IMR-90 (cell line): ENCODE measurements around the gene CYP4V2. TPM values are rescaled to one million over a fixed set of nuclear protein-coding genes. Genes with fewer than 3 reads are reported as not detected.

Experiments used
- ATAC-seq: fragments of 200-7000 bp; cut with Tn5 transposase; 2 replicates; pipeline ENCODE4 v1.9.1; 2020; ENCODE audit warnings: low read depth, mild to moderate bottlenecking, moderate library complexity
- BruUV-seq: library from RNA; stranded (reverse); fragments of 400-500 nt; replicated peaks from 2 replicates; lab custom pipeline; 2021; lab: Mats Ljungman, UMichigan
- CTCF ChIA-PET: fragments of 300-600 bp; formaldehyde crosslinking; extraction: SDS; loops from one replicate; lab custom pipeline; 2021; ENCODE audit warnings: antibody characterized with exemption; lab: Yijun Ruan, JAX
- POLR2A ChIA-PET: fragments of 300-600 bp; sonication (Branson Sonifier 250); formaldehyde crosslinking; loops from one replicate; lab custom pipeline; 2022; ENCODE audit warnings: antibody characterized with exemption; ENCODE audit not compliant: unreplicated experiment; lab: Charles Lee
- DNase-seq: peaks from one replicate; pipeline ENCODE4 v3.0.0; 2013
- H2AFZ ChIP-seq: replicated peaks from 2 replicates; pipeline ENCODE3; 2013; ENCODE audit warnings: low read length, mild to moderate bottlenecking; ENCODE audit not compliant: poor library complexity
- H2AK5ac ChIP-seq: 2 replicates; pipeline ENCODE4 v1.6.1; 2013; ENCODE audit warnings: low read depth, low read length, inconsistent platforms
- H2AK9ac ChIP-seq: replicated peaks from 2 replicates; pipeline ENCODE3; 2013; ENCODE audit warnings: mild to moderate bottlenecking, low read depth, low read length, moderate library complexity; ENCODE audit not compliant: poor library complexity
- H2BK120ac ChIP-seq: 2 replicates; pipeline ENCODE4 v1.6.1; 2013; ENCODE audit warnings: low read depth, low read length, inconsistent platforms
- H2BK15ac ChIP-seq: 3 replicates; pipeline ENCODE4 v1.6.1; 2013; ENCODE audit warnings: low read depth, low read length, inconsistent platforms
- H2BK20ac ChIP-seq: 2 replicates; pipeline ENCODE4 v1.6.1; 2013; ENCODE audit warnings: low read depth, mild to moderate bottlenecking, inconsistent platforms, low read length, moderate library complexity
- H2BK5ac ChIP-seq: 2 replicates; pipeline ENCODE4 v1.6.1; 2013; ENCODE audit warnings: mild to moderate bottlenecking, low read depth, low read length, inconsistent platforms; ENCODE audit not compliant: poor library complexity, severe bottlenecking
- H3K14ac ChIP-seq: replicated peaks from 2 replicates; pipeline ENCODE4 v1.6.1; 2013; ENCODE audit warnings: low read depth, low read length, inconsistent platforms
- H3K18ac ChIP-seq: 2 replicates; pipeline ENCODE4 v1.6.1; 2013; ENCODE audit warnings: low read depth, low read length, control low read depth
- H3K23ac ChIP-seq: 2 replicates; pipeline ENCODE4 v1.6.1; 2013; ENCODE audit warnings: low read depth, low read length, inconsistent platforms
- H3K27ac ChIP-seq: 2 replicates; pipeline ENCODE4 v1.5.1; 2013; ENCODE audit warnings: mild to moderate bottlenecking, control low read depth, low read length; ENCODE audit not compliant: insufficient read depth
- H3K27me3 ChIP-seq: 2 replicates; pipeline ENCODE4 v1.6.1; 2013; ENCODE audit warnings: low read length; ENCODE audit not compliant: control insufficient read depth, insufficient read depth
- H3K36me3 ChIP-seq: 2 replicates; pipeline ENCODE4 v1.6.1; 2013; ENCODE audit warnings: low read length, mixed read lengths; ENCODE audit not compliant: control insufficient read depth, insufficient read depth
- H3K4ac ChIP-seq: 2 replicates; pipeline ENCODE4 v1.6.1; 2013; ENCODE audit warnings: low read depth, low read length, inconsistent platforms
- H3K4me1 ChIP-seq: 2 replicates; pipeline ENCODE4 v1.6.1; 2013; ENCODE audit warnings: low read length, mixed read lengths; ENCODE audit not compliant: control insufficient read depth, insufficient read depth
- H3K4me2 ChIP-seq: 2 replicates; pipeline ENCODE4 v1.6.1; 2013; ENCODE audit warnings: low read depth, mild to moderate bottlenecking, control low read depth, low read length, moderate library complexity
- H3K4me3 ChIP-seq: 2 replicates; pipeline ENCODE4 v1.5.1; 2013; ENCODE audit warnings: low read depth, mild to moderate bottlenecking, control low read depth, low read length, moderate library complexity; ENCODE audit not compliant: insufficient read depth
- H3K56ac ChIP-seq: 2 replicates; pipeline ENCODE4 v1.6.1; 2013; ENCODE audit warnings: low read length, inconsistent platforms; ENCODE audit not compliant: insufficient read depth; ENCODE audit errors: extremely low read depth
- H3K79me1 ChIP-seq, 2 experiments: 2 replicates each; pipeline ENCODE4 v1.6.1; 2013; ENCODE audit warnings: low read length in 2 of 2, inconsistent platforms in 1 of 2, low read depth in 1 of 2
- H3K9ac ChIP-seq: 2 replicates; pipeline ENCODE4 v1.6.1; 2013; ENCODE audit warnings: low read depth, low read length, control low read depth
- H3K9me1 ChIP-seq: 2 replicates; pipeline ENCODE4 v1.6.1; 2013; ENCODE audit warnings: low read length, inconsistent platforms; ENCODE audit not compliant: insufficient read depth
- H3K9me3 ChIP-seq: 2 replicates; pipeline ENCODE4 v1.6.1; 2013; ENCODE audit warnings: low read length; ENCODE audit not compliant: control insufficient read depth, insufficient read depth
- H4K20me1 ChIP-seq: 2 replicates; pipeline ENCODE4 v1.6.1; 2013; ENCODE audit warnings: low read length, inconsistent platforms; ENCODE audit not compliant: insufficient read depth
- H4K5ac ChIP-seq: 2 replicates; pipeline ENCODE4 v1.6.1; 2013; ENCODE audit warnings: mild to moderate bottlenecking, low read depth, low read length, control low read depth
- H4K8ac ChIP-seq, 2 experiments: 2 replicates each; pipeline ENCODE4 v1.6.1; 2013; ENCODE audit warnings: low read depth in 2 of 2, low read length in 2 of 2, control low read depth in 1 of 2, inconsistent platforms in 1 of 2
- H4K91ac ChIP-seq: 2 replicates; pipeline ENCODE4 v1.6.1; 2013; ENCODE audit warnings: low read depth, low read length, inconsistent platforms; ENCODE audit not compliant: insufficient read depth
- BHLHE40 ChIP-seq: fragments of 150-350 bp; IDR thresholded peaks from 2 replicates; pipeline ENCODE4 v1.6.1; 2016; ENCODE audit warnings: mild to moderate bottlenecking, low read depth, low read length
- CEBPB ChIP-seq: IDR thresholded peaks from 2 replicates; pipeline ENCODE4 v1.6.1; 2012; ENCODE audit warnings: low read depth, low read length, improper control_type of control experiment
- CHD1 ChIP-seq: IDR thresholded peaks from 2 replicates; pipeline ENCODE4 v1.6.1; 2012; ENCODE audit warnings: low read depth, low read length, improper control_type of control experiment
- CTCF ChIP-seq: conservative IDR thresholded peaks from 2 replicates; pipeline ENCODE4 v1.5.1; 2012; ENCODE audit warnings: mild to moderate bottlenecking, low read depth, low read length, improper control_type of control experiment
- ELK1 ChIP-seq: fragments of 150-350 bp; IDR thresholded peaks from 2 replicates; pipeline ENCODE4 v1.6.1; 2016; ENCODE audit warnings: low read depth, mild to moderate bottlenecking, low read length, moderate library complexity, borderline replicate concordance
- FOS ChIP-seq: fragments of 150-350 bp; IDR thresholded peaks from 2 replicates; pipeline ENCODE4 v1.6.1; 2016; ENCODE audit warnings: low read depth, low read length
- MAFK ChIP-seq: IDR thresholded peaks from 2 replicates; pipeline ENCODE4 v1.6.1; 2012; ENCODE audit warnings: low read depth, low read length, improper control_type of control experiment
- MAZ ChIP-seq: IDR thresholded peaks from 2 replicates; pipeline ENCODE4 v1.6.1; 2012; ENCODE audit warnings: low read depth, mild to moderate bottlenecking, low read length, improper control_type of control experiment, moderate library complexity, borderline replicate concordance
- MXI1 ChIP-seq: IDR thresholded peaks from 2 replicates; pipeline ENCODE4 v1.6.1; 2012; ENCODE audit warnings: low read depth, mild to moderate bottlenecking, low read length, moderate library complexity, borderline replicate concordance
- NFE2L2 ChIP-seq: fragments of 150-350 bp; IDR thresholded peaks from 2 replicates; pipeline ENCODE4 v1.6.1; 2016; ENCODE audit warnings: low read depth, mild to moderate bottlenecking, low read length
- POLR2A ChIP-seq: IDR thresholded peaks from 2 replicates; pipeline ENCODE4 v1.6.1; 2012; ENCODE audit warnings: mild to moderate bottlenecking, low read depth, low read length
- RAD21 ChIP-seq: IDR thresholded peaks from 2 replicates; pipeline ENCODE4 v1.6.1; 2012; ENCODE audit warnings: low read length, improper control_type of control experiment
- RCOR1 ChIP-seq: IDR thresholded peaks from 2 replicates; pipeline ENCODE4 v1.6.1; 2012; ENCODE audit warnings: mild to moderate bottlenecking, low read length, improper control_type of control experiment; ENCODE audit not compliant: insufficient replicate concordance
- RFX5 ChIP-seq: IDR thresholded peaks from 2 replicates; pipeline ENCODE4 v1.8.0; 2012; ENCODE audit warnings: low read depth, mild to moderate bottlenecking, low read length, moderate library complexity
- SMC3 ChIP-seq: fragments of 150-350 bp; IDR thresholded peaks from 2 replicates; pipeline ENCODE4 v1.6.1; 2016; ENCODE audit warnings: low read depth, mild to moderate bottlenecking, antibody characterized with exemption, low read length, moderate library complexity
- dilution Hi-C: fragments of 300-500 bp; cut with HindIII; formaldehyde crosslinking; loops from one replicate; pipeline ENCODE4 v1.14.3; 2018; ENCODE audit warnings: low sequenced_read_pairs; ENCODE audit not compliant: unreplicated experiment
- in situ Hi-C: fragments of 300-500 bp; cut with MboI; formaldehyde crosslinking; loops from 3 replicates; pipeline ENCODE4 v1.14.3; 2019; ENCODE audit warnings: low sequenced_read_pairs, inconsistent platforms, mixed read lengths
- intact Hi-C: fragments of 100-400 bp; cut with micrococcal nuclease; formaldehyde crosslinking; loops from 2 replicates; pipeline ENCODE4 v1.10.0; 2022
- polyA plus RNA-seq, 3 experiments: library from polyadenylated mRNA; depleted of rRNA; stranded (reverse); fragments of >200 nt; gene quantifications; 2 replicates each; pipeline ENCODE4 v1.2.3, GENCODE V29; 2012; ENCODE audit warnings: low replicate concordance in 1 of 3
- total RNA-seq: library from RNA; depleted of rRNA; stranded (reverse); fragments of >200 nt; gene quantifications from 2 replicates; pipeline ENCODE4 v1.2.3, GENCODE V29; 2012
- TF ChIP-seq, protein P1 (sequence below): fragments of 150-350 bp; IDR thresholded peaks from 2 replicates; pipeline ENCODE4 v1.6.1; 2017; ENCODE audit warnings: mild to moderate bottlenecking, antibody characterized with exemption, low read length, low read depth

Gene CYP4V2
- total and polyA plus RNA-seq, 2 of the 4 experiments (the other 2 are of a cell fraction) = 3.9 to 4.1 TPM

DNA sequence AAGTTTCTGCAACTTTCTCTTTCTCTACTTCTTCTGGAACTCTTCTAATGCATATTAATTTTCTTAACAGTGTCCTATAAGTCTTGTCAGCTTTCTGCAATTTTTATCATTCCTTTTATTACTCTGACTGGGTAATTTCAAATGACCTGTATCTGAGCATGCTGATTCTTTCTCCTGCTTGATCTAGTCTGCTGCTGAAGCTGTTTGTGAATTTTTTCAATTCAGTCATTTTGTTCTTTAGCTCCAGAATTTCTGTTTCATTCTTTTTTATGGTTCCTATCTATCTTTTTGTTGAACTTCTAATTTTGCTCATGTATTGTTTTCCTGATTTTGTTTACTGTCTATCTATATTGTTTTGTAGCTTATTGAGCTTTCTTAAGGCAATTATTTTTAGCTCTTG, 34.5 kb downstream of the CYP4V2 start:
- TF ChIP-seq ELK1 (no peak), CHD1 (no peak), POLR2A (no peak), RCOR1 (no peak), CEBPB (no peak), RFX5 (no peak), BHLHE40 (no peak), RAD21 (no peak), CTCF (no peak), SMC3 (no peak), NFE2L2 (no peak), MAFK (no peak), MXI1 (no peak), MAZ (no peak), FOS (no peak)
- TF ChIP-seq, protein P1, sequence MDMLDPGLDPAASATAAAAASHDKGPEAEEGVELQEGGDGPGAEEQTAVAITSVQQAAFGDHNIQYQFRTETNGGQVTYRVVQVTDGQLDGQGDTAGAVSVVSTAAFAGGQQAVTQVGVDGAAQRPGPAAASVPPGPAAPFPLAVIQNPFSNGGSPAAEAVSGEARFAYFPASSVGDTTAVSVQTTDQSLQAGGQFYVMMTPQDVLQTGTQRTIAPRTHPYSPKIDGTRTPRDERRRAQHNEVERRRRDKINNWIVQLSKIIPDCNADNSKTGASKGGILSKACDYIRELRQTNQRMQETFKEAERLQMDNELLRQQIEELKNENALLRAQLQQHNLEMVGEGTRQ = no peak
- intact Hi-C loops (no loop called here), in situ Hi-C loops (no loop called here), dilution Hi-C loops (no loop called here)
- H2BK20ac ChIP-seq = no peak overlapping the region
- no peaks in the 10 kb centered on the region for H3K36me3 ChIP-seq
- no peak overlapping the region for H3K4me3 ChIP-seq
- no peak overlapping the region for H2AK9ac ChIP-seq
- H3K56ac ChIP-seq = no peak overlapping the region
- no peak overlapping the region for H2BK15ac ChIP-seq
- H3K79me1 ChIP-seq = no peaks in the 10 kb centered on the region
- no peak overlapping the region for H3K14ac ChIP-seq
- H2AFZ ChIP-seq = no peak overlapping the region
- no peak overlapping the region for H3K4me2 ChIP-seq
- BruUV-seq = no TSS peak
- H3K27ac ChIP-seq = no peak overlapping the region
- no peak overlapping the region for H3K23ac ChIP-seq
- DNase-seq (no peak), ATAC-seq (no peak)
- no peaks in the 10 kb centered on the region for H3K27me3 ChIP-seq
- no peak overlapping the region for H3K18ac ChIP-seq
- no peak overlapping the region for H4K91ac ChIP-seq
- no peaks in the 10 kb centered on the region for H3K4me1 ChIP-seq
- no peak overlapping the region for H3K9ac ChIP-seq
- ChIA-PET POLR2A (no interaction called here), CTCF (interaction anchor here (0.6 to 1.1 kb wide), 2 partner anchors 10 to 88 kb away, joined by 3 read pairs; no protein-coding TSS in a partner anchor)
- no peak overlapping the region for H4K5ac ChIP-seq
- H3K9me1 ChIP-seq = no peaks in the 10 kb centered on the region
- H2BK5ac ChIP-seq = no peak overlapping the region
- no peak overlapping the region for H4K8ac ChIP-seq
- H2BK120ac ChIP-seq = no peak overlapping the region
- no peaks in the 10 kb centered on the region for H4K20me1 ChIP-seq
- H3K9me3 ChIP-seq = no peaks in the 10 kb centered on the region
- no peak overlapping the region for H3K4ac ChIP-seq
- no peak overlapping the region for H2AK5ac ChIP-seq
